IPS-20b (cell line): ENCODE results near the gene CDCA4.

Source experiments
- H3K27ac ChIP-seq: one replicate; pipeline ENCODE4 v1.5.1; 2013; ENCODE audit warnings: low read length
- H3K27me3 ChIP-seq: 2 replicates; pipeline ENCODE4 v1.6.1; 2013; ENCODE audit warnings: mild to moderate bottlenecking, low read length, inconsistent platforms; ENCODE audit not compliant: insufficient read depth
- H3K36me3 ChIP-seq: 2 replicates; pipeline ENCODE4 v1.6.1; 2013; ENCODE audit warnings: low read depth, mild to moderate bottlenecking, inconsistent platforms, low read length, moderate library complexity; ENCODE audit not compliant: insufficient read depth
- H3K4me1 ChIP-seq: 2 replicates; pipeline ENCODE4 v1.6.1; 2013; ENCODE audit warnings: mild to moderate bottlenecking, control low read depth, inconsistent platforms, low read length, moderate library complexity; ENCODE audit not compliant: insufficient read depth
- H3K4me3 ChIP-seq: 2 replicates; pipeline ENCODE4 v1.5.1; 2013; ENCODE audit warnings: mild to moderate bottlenecking, low read length, inconsistent platforms
- H3K9ac ChIP-seq: 2 replicates; pipeline ENCODE4 v1.6.1; 2013; ENCODE audit warnings: low read depth, mild to moderate bottlenecking, inconsistent platforms, low read length, moderate library complexity
- H3K9me3 ChIP-seq: 2 replicates; pipeline ENCODE4 v1.6.1; 2013; ENCODE audit warnings: mild to moderate bottlenecking, low read depth, low read length, inconsistent platforms; ENCODE audit not compliant: insufficient read depth

The CDCA4 gene

GRCh38 chr14:104980611-104981531, 40.0 kb downstream of the CDCA4 start:
- Histone ChIP-seq H3K9ac (no peak overlapping the region), H3K27me3 (peaks cover 43% of the 10 kb centered on the region), H3K36me3 (no peaks in the 10 kb centered on the region), H3K4me1 (no peaks in the 10 kb centered on the region), H3K27ac (no peak overlapping the region), H3K9me3 (no peaks in the 10 kb centered on the region), H3K4me3 (no peak overlapping the region)

GRCh38 chr14:104979758-104980610, 40.9 kb downstream of the CDCA4 start:
- H3K27me3 ChIP-seq: peaks cover 43% of the 10 kb centered on the region
- H3K4me1 ChIP-seq: no peaks in the 10 kb centered on the region
- H3K4me3 ChIP-seq: no peak overlapping the region
- H3K27ac ChIP-seq: no peak overlapping the region
- no peaks in the 10 kb centered on the region for H3K36me3 ChIP-seq
- no peaks in the 10 kb centered on the region for H3K9me3 ChIP-seq
- no peak overlapping the region for H3K9ac ChIP-seq

DNA sequence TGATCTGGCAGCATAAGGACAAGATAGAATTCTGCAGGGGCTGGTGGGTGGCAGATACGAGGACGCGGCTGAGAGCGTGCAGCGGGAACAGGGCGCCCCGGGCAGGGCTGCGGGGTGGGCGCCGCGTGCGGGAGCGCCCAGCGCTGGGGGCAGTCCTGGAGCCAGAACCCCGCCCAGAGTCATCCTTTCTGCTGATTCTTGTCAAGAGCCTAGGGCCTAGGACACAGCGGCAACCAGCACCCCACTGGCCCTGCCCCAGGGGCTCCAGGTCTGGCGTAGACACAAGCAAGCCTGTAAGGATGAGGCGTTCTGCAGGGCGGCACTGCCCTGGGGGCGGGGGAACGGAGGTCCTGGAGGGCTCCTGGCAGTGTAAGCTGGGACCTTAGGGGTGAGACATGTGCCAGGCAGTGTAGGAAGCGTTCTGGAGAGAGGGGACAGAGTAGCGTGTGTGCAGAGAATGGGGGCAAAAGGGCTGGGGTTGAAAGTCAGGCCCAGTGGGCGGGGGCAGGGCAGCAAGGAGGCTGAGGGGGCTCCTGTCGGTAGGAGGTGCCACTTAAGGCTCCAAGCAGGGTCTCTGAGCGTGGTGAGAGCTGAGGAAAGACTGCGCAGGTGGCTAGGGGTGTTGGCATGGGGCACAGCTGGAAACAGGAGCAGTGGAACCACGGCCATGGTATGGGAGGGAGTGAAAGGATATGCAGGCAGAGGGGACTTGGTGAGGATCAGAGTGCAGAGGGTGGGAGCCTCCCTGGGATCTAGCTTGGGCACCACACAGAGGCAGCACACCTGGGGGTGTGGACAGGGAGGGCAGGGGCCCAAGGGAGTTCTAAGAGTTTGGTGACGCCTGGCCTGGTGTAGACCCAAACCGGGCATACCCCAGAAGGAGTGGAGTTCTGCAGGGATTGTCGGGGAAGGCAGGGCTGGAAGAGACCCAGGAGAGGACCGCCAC, 41.9 kb downstream of the CDCA4 start:
- Histone ChIP-seq H3K27me3 (peaks cover 43% of the 10 kb centered on the region), H3K9ac (no peak overlapping the region), H3K9me3 (no peaks in the 10 kb centered on the region), H3K4me1 (no peaks in the 10 kb centered on the region; the same call in 1 of the 2 replicates), H3K36me3 (no peaks in the 10 kb centered on the region), H3K27ac (no peak overlapping the region), H3K4me3 (peak overlapping the region; percentile 57; the same call in 1 of the 2 replicates)

GRCh38 chr14:104977681-104978653, 42.9 kb downstream of the CDCA4 start, which contains the start of gene AHNAK2:
Gene AHNAK2, minus strand, starts transcription at chr14:104978374. Its CDS starts 137 bp downstream, at chr14:104978237.
- peaks cover 43% of the 10 kb centered on the region for H3K27me3 ChIP-seq
- no peaks in the 10 kb centered on the region for H3K36me3 ChIP-seq
- H3K4me1 ChIP-seq: no peaks in the 10 kb centered on the region; the same call in 1 of the 2 replicates
- H3K9me3 ChIP-seq: no peaks in the 10 kb centered on the region
- H3K9ac ChIP-seq: no peak within 1 kb of the TSS
- H3K4me3 ChIP-seq: peak within 1 kb of the TSS; percentile 62
- H3K27ac ChIP-seq: no peak within 1 kb of the TSS

- H3K4me1 ChIP-seq: no peaks in the 10 kb centered on the region; the same call in 1 of the 2 replicates
- no peaks in the 10 kb centered on the region for H3K9me3 ChIP-seq
- peaks cover 43% of the 10 kb centered on the region for H3K27me3 ChIP-seq
- H3K9ac ChIP-seq: no peak overlapping the region
- H3K36me3 ChIP-seq: no peaks in the 10 kb centered on the region
- peak overlapping the region; percentile 62; the same call in 1 of the 2 replicates for H3K4me3 ChIP-seq
- no peak overlapping the region for H3K27ac ChIP-seq
Measured at GRCh38 chr14:104977008-104977680, 43.7 kb downstream of the CDCA4 start.

DNA sequence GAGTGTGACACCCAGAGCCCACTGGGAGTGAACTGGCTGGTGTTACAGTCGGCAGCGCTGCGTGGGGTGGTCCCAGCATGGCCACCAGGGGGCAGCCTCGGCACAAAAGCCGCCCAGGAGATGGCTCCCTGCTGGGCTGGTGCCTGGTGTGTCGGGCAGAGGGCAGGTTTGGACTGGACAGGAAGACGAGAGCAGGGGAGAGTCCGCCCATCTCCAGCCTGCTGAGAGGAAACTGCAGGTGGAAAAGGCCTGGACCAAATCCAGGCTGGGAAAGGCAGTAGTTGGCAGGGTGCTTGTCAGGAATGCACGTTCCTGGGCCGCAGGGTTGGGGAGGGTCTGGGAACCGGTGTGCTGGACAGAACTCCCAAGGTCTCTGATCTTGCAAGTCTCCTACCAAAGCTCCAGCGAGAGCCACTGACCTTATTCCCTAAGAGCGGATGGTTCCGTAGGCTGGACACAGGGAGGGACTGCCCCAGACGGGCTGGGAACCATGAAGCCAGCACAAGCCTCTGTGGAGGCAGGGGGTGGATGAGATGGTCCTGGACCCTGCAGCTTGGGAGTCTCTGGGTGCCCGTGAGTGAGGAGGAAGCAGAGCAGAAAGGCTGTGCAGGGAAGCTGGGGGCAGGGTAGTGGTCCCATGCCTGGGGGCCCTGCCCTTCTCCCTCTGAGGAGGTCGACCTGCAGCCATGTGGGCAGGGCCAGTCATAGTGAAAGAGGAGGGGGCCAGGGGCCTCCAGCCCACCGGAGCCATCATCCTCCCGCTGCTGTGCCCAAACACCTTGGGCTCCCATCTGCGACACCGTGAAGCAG, 44.5 kb downstream of the CDCA4 start:
- H3K36me3 ChIP-seq: no peaks in the 10 kb centered on the region
- peaks cover 43% of the 10 kb centered on the region for H3K27me3 ChIP-seq
- H3K4me3 ChIP-seq: no peak overlapping the region
- no peak overlapping the region for H3K27ac ChIP-seq
- no peaks in the 10 kb centered on the region; the same call in 1 of the 2 replicates for H3K4me1 ChIP-seq
- no peak overlapping the region for H3K9ac ChIP-seq
- no peaks in the 10 kb centered on the region for H3K9me3 ChIP-seq

- no peaks in the 10 kb centered on the region for H3K36me3 ChIP-seq
- no peak overlapping the region for H3K4me3 ChIP-seq
- no peak overlapping the region for H3K9ac ChIP-seq
- H3K9me3 ChIP-seq: no peaks in the 10 kb centered on the region
- no peak overlapping the region for H3K27ac ChIP-seq
- peaks cover 42% of the 10 kb centered on the region for H3K27me3 ChIP-seq
- no peaks in the 10 kb centered on the region; the same call in 1 of the 2 replicates for H3K4me1 ChIP-seq
Measured at GRCh38 chr14:104975481-104976197, 45.2 kb downstream of the CDCA4 start.

- no peak overlapping the region for H3K4me3 ChIP-seq
- no peaks in the 10 kb centered on the region; the same call in 1 of the 2 replicates for H3K4me1 ChIP-seq
- H3K9me3 ChIP-seq: no peaks in the 10 kb centered on the region
- no peak overlapping the region for H3K9ac ChIP-seq
- H3K27me3 ChIP-seq: peaks cover 34% of the 10 kb centered on the region
- H3K36me3 ChIP-seq: no peaks in the 10 kb centered on the region
- H3K27ac ChIP-seq: no peak overlapping the region
Measured at GRCh38 chr14:104974665-104975390, 46.1 kb downstream of the CDCA4 start.
